ENCODE results near the gene HS6ST1. TPM values are rescaled to one million over a fixed set of nuclear protein-coding genes. Genes with fewer than 3 reads are reported as not detected.
A peak's percentile ranks its signal among the peaks of the same experiment; 100 is the strongest.

The HS6ST1 gene
- total RNA-seq, 1 experiment from 2014 or later, result 20.3 TPM

DNA sequence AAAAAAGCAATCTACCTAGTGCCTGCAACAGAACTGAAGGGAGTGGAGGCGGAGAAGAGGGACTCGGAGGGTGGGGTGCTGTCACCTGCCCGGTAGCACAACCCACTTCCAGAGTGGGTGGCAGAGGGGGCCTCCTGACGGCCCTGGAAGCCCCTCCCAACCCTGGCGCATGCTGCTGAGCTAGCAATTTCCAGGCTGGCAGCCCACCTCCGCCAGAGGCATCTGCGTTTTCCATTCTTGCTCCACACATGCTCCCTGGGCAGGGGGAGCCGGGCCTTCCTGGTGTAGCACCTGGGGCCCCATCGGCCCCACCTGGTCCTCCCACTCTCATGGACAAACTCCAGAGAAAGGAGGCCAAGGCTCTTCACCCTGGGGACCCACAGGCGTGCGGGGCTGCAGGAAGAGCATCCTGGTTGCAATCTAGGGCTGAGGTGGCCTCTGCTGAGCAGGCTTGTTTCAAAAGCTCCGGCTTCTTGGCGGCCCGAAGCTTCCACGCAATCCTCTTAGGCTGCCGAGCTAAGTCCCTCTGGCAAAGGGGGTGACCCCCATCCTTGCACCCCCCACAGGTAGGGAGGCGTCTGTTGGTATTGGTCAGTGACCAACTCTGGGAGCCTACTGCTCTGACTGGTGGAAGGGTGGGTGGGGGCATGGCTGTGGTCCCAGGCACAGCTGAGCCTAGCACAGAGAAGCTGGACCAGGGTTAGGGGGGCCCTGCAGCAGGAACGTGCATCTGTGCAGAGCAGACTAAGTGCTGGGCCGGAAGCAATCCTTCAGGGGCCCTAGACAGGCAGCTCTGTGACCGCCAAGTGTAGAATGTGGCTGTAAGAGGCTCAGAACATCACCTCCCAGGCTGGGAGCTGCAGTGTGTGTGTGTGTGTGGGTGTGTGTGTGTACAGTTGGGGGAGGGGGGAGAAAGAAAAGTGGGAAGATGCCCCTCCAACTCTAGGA, 2.6 kb downstream of the HS6ST1 start:
- no peak overlapping the region for H3K4me3 ChIP-seq (ENCODE audit: low read depth, low read length)
- Mint-ChIP-seq H3K27ac (ENCODE audit: unreplicated experiment) (peak overlapping the region; percentile 67), H3K36me3 (ENCODE audit: insufficient read depth, unreplicated experiment) (peaks cover 6% of the 10 kb centered on the region), H3K27me3 (ENCODE audit: insufficient read depth, unreplicated experiment) (no peaks in the 10 kb centered on the region), H3K9me3 (ENCODE audit: unreplicated experiment) (no peaks in the 10 kb centered on the region), H3K4me1 (ENCODE audit: low read depth, unreplicated experiment) (peaks cover 4% of the 10 kb centered on the region), H3K4me3 (ENCODE audit: unreplicated experiment) (peak overlapping the region; percentile 87)
- H3K4me1 ChIP-seq, result peaks cover 16% of the 10 kb centered on the region
- BruUV-seq (replicated peaks), result no TSS peak
- no peaks in the 10 kb centered on the region; the same call in 1 of the 2 replicates for H3K36me3 ChIP-seq (ENCODE audit: control insufficient read depth, insufficient read depth, low read length)
- CTCF ChIA-PET, result interaction anchor here (1.1 kb wide), 1 partner anchor 252 kb away, joined by 3 read pairs; no protein-coding TSS in a partner anchor
- peak in 1 of 2 experiments; percentile 25 for DNase-seq
- POLR2A ChIA-PET, result interaction anchor here (0.6 kb wide), 1 partner anchor 37 kb away, joined by 4 read pairs; no protein-coding TSS in a partner anchor
- no peaks in the 10 kb centered on the region for H3K9me3 ChIP-seq
- no peaks in the 10 kb centered on the region for H3K27me3 ChIP-seq (replicated peaks; ENCODE audit: control insufficient read depth, insufficient read depth, low read length)
- TF ChIP-seq, protein P1, sequence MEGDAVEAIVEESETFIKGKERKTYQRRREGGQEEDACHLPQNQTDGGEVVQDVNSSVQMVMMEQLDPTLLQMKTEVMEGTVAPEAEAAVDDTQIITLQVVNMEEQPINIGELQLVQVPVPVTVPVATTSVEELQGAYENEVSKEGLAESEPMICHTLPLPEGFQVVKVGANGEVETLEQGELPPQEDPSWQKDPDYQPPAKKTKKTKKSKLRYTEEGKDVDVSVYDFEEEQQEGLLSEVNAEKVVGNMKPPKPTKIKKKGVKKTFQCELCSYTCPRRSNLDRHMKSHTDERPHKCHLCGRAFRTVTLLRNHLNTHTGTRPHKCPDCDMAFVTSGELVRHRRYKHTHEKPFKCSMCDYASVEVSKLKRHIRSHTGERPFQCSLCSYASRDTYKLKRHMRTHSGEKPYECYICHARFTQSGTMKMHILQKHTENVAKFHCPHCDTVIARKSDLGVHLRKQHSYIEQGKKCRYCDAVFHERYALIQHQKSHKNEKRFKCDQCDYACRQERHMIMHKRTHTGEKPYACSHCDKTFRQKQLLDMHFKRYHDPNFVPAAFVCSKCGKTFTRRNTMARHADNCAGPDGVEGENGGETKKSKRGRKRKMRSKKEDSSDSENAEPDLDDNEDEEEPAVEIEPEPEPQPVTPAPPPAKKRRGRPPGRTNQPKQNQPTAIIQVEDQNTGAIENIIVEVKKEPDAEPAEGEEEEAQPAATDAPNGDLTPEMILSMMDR (IDR thresholded peaks at IDR 0.05; ENCODE audit: insufficient read depth in 1 of 2, low read depth in 1 of 2, low read length in 1 of 2, severe bottlenecking in 1 of 2, unreplicated experiment in 1 of 2), result no peak
- intact Hi-C loops (cut with micrococcal nuclease; ENCODE audit: unreplicated experiment), result loop anchor here (5.0 to 10.0 kb wide), 2 partner anchors 139 to 251 kb away; no protein-coding TSS in a partner anchor

DNA sequence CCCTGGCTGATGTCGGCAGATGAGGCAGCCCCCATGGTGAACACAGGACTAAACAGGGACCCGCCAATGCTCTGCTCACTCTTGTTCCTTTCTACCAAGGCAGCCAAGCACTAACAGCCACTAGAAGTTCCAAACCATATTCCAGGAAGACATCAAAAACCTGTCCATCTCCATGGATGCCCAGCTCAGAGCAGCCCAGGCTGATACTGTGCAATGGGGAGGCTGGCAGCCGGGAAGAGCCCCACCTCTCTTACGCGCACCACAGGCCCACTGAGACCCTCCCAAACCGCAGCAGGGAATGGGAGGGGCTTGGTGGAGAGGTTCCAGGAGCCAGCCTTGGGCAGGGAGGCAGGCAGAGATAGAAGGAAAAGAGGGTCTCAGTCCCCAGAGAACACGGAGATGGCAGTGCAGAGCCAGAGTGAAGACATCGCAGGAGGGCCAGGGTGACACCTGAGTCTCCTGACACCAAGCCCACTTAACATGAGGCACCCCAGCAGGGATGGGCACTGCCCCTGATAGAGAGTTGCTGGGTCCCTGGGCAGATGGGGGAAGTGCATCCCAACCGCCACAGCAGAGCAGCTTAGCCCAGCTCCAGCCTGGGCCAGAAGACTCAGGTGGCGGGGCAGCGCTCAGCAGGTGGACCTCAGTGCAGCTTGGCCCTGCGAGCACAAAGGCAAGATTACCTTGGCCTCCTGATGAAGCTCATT, 3.4 kb downstream of the HS6ST1 start:
- peak in 1 of 2 experiments; percentile 21 for DNase-seq
- Histone ChIP-seq H3K36me3 (ENCODE audit: control insufficient read depth, insufficient read depth, low read length) (no peaks in the 10 kb centered on the region; the same call in 1 of the 2 replicates), H3K27me3 (replicated peaks; ENCODE audit: control insufficient read depth, insufficient read depth, low read length) (no peaks in the 10 kb centered on the region), H3K4me3 (ENCODE audit: low read depth, low read length) (no peak overlapping the region), H3K9me3 (no peaks in the 10 kb centered on the region), H3K4me1 (peaks cover 16% of the 10 kb centered on the region)
- Mint-ChIP-seq H3K27me3 (ENCODE audit: insufficient read depth, unreplicated experiment) (no peaks in the 10 kb centered on the region), H3K4me3 (ENCODE audit: unreplicated experiment) (no peak overlapping the region), H3K4me1 (ENCODE audit: low read depth, unreplicated experiment) (peaks cover 4% of the 10 kb centered on the region), H3K27ac (ENCODE audit: unreplicated experiment) (peak overlapping the region; percentile 67), H3K36me3 (ENCODE audit: insufficient read depth, unreplicated experiment) (peaks cover 6% of the 10 kb centered on the region), H3K9me3 (ENCODE audit: unreplicated experiment) (no peaks in the 10 kb centered on the region)
- CTCF ChIA-PET, result interaction anchor here (1.1 kb wide), 1 partner anchor 251 kb away, joined by 3 read pairs; no protein-coding TSS in a partner anchor
- no TSS peak for BruUV-seq (replicated peaks)
- POLR2A ChIA-PET, result interaction anchor here (0.5 kb wide), 1 partner anchor 63 kb away, joined by 3 read pairs; no protein-coding TSS in a partner anchor
- TF ChIP-seq, protein P1 (IDR thresholded peaks at IDR 0.05; ENCODE audit: insufficient read depth in 1 of 2, low read depth in 1 of 2, low read length in 1 of 2, severe bottlenecking in 1 of 2, unreplicated experiment in 1 of 2), result no peak
- intact Hi-C loops (cut with micrococcal nuclease; ENCODE audit: unreplicated experiment), result loop anchor here (5.0 to 10.0 kb wide), 2 partner anchors 138 to 250 kb away; no protein-coding TSS in a partner anchor

Data from Caco-2 (cell line).